Measurements from ENCODE around the gene ADGRL2. TPM values are rescaled to one million over a fixed set of nuclear protein-coding genes. Genes with fewer than 3 reads are reported as not detected.

The ADGRL2 gene
- total and polyA plus RNA-seq, 12 donors, result 22.2 to 58.7 (median 48.0) TPM

GRCh38 chr1:81874940-81875339 lies 74.2 kb downstream of the ADGRL2 start:
- H3K9me3 ChIP-seq, result peaks cover 0 to 6% (median 0%) of the 10 kb centered on the region in 11 donors
- WGBS, 2 donors, result 50 to 58% methylated on average over 3 of the region's 3 CpGs
- TF ChIP-seq, protein P1, sequence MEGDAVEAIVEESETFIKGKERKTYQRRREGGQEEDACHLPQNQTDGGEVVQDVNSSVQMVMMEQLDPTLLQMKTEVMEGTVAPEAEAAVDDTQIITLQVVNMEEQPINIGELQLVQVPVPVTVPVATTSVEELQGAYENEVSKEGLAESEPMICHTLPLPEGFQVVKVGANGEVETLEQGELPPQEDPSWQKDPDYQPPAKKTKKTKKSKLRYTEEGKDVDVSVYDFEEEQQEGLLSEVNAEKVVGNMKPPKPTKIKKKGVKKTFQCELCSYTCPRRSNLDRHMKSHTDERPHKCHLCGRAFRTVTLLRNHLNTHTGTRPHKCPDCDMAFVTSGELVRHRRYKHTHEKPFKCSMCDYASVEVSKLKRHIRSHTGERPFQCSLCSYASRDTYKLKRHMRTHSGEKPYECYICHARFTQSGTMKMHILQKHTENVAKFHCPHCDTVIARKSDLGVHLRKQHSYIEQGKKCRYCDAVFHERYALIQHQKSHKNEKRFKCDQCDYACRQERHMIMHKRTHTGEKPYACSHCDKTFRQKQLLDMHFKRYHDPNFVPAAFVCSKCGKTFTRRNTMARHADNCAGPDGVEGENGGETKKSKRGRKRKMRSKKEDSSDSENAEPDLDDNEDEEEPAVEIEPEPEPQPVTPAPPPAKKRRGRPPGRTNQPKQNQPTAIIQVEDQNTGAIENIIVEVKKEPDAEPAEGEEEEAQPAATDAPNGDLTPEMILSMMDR (IDR thresholded peaks at IDR 0.05), result no peak
- ATAC-seq (peak in 2 of 8 donors; percentile 44 to 55), DNase-seq (no peak)
- H3K4me1 ChIP-seq, result peaks cover 3 to 67% (median 58%) of the 10 kb centered on the region in 9 donors
- no peaks in the 10 kb centered on the region for H3K36me3 ChIP-seq
- H3K27ac ChIP-seq, result no peak overlapping the region
- intact Hi-C loops (cut with DNase I), result no loop called here
- H3K27me3 ChIP-seq, result no peaks in the 10 kb centered on the region
- no peak overlapping the region for H3K4me3 ChIP-seq

DNA sequence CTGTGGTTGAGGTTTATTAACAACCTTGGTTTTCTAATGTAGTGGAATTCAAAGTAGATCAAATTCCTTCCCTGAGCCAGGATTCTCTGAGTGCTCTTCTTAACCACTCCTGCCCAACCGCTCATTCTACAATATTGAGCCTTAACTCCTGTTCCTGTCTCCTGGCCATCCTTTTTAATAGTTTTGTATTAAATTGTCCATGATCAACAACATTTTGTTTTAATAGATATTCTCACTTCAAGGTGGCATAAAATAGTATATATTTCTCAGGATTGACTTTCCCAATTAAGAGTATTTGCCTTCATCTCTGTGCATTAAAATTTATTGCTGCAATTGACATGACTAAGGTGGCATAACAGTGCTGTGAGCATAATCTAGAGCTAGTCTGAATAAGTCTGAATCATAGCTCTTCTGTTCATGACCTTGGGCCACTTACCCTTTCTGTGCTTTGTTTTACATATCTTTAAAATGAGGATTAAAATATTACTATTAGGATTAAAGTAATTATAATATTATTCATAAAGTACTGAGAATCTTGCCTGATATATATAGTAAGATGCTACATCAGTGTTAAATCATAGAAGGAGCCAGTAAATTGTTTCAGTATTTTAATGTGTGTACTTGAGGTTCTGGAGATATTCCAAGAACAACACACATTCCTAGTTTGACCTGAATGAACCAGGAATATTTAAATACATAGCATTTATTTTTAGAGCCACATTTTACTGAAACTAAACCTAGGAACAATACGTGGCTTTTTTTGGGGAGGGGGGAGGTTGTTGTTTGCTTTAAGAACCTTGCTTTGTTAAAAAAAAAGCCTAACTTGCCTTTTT lies 76.4 kb downstream of the ADGRL2 start:
- 16 to 39% methylated on average over 2 of the region's 2 CpGs for WGBS, 2 donors
- H3K4me3 ChIP-seq, result peak overlapping the region in 1 of 10 donors; percentile 19
- peaks cover 3 to 74% (median 58%) of the 10 kb centered on the region in 9 donors for H3K4me1 ChIP-seq
- H3K27me3 ChIP-seq, result no peaks in the 10 kb centered on the region
- TF ChIP-seq, protein P1 (IDR thresholded peaks at IDR 0.05), result no peak
- intact Hi-C loops (cut with DNase I), result no loop called here
- peak in 4 of 8 donors; percentile 41 to 81 (median 58) for ATAC-seq
- no peak for DNase-seq
- H3K27ac ChIP-seq, result peak overlapping the region in 2 of 10 donors; percentile 33 to 46
- H3K36me3 ChIP-seq, result no peaks in the 10 kb centered on the region
- H3K9me3 ChIP-seq, result no peaks in the 10 kb centered on the region

DNA sequence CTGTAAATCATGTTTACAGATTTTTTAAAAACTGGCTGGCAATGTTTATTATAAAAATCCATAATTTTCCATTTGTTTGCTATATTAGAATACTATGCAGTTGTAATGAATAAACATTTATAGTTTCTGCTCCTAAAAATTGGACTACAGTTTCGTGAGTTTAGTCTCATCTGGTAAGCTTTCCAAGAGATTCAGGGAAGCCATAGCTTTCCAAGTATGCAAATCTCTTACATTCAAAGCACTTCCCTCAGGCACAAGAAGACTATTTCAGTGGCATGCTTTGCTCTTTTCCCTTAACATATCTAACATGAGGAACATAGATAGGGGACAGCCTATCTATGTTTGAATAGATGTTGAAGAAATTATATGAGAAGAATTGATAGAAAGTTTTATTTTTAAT lies 77.2 kb downstream of the ADGRL2 start:
- DNase-seq (no peak), ATAC-seq (peak in 1 of 8 donors; percentile 41)
- Histone ChIP-seq H3K27ac (peak overlapping the region in 1 of 10 donors; percentile 33), H3K36me3 (no peaks in the 10 kb centered on the region), H3K4me1 (peaks cover under 1 to 79% (median 62%) of the 10 kb centered on the region in 9 donors), H3K4me3 (peak overlapping the region in 1 of 10 donors; percentile 19), H3K9me3 (no peaks in the 10 kb centered on the region), H3K27me3 (no peaks in the 10 kb centered on the region)
- intact Hi-C loops (cut with DNase I), result no loop called here
- TF ChIP-seq, protein P1 (IDR thresholded peaks at IDR 0.05), result no peak
- WGBS, 2 donors, result 28 to 43% methylated on average over 1 of the region's 1 CpG

- Histone ChIP-seq H3K4me3 (no peak overlapping the region), H3K27ac (peak overlapping the region in 1 of 10 donors; percentile 7), H3K4me1 (peaks cover 0 to 79% (median 59%) of the 10 kb centered on the region in 9 donors), H3K27me3 (no peaks in the 10 kb centered on the region), H3K36me3 (no peaks in the 10 kb centered on the region), H3K9me3 (no peaks in the 10 kb centered on the region)
- ATAC-seq, result no peak
- intact Hi-C loops (cut with DNase I), result no loop called here
- DNase-seq, result no peak
- WGBS, 2 donors, result 81 to 90% methylated on average over 1 of the region's 1 CpG
- TF ChIP-seq, protein P1 (IDR thresholded peaks at IDR 0.05), result no peak
Measured at GRCh38 chr1:81878538-81878937, 77.8 kb downstream of the ADGRL2 start.
